ENCODE data around the gene COL5A1. TPM values are rescaled to one million over a fixed set of nuclear protein-coding genes. Genes with fewer than 3 reads are reported as not detected.
"Not testable (repeated sequence)": the region's sequence is repeated elsewhere in the genome, so short reads cannot be mapped to it uniquely, and the experiment has no call there.

Gene COL5A1
- total RNA-seq, 1 donor, result 188 TPM

- TF ChIP-seq CTCF (IDR thresholded peaks at IDR 0.05; ENCODE audit: insufficient read depth, low read length), result no peak
- H3K4me3 ChIP-seq (ENCODE audit: low read depth, low read length), result no peak overlapping the region
- DNase-seq (ENCODE audit: low read depth), result no peak
These were observed 212.3 kb downstream of the COL5A1 start for GRCh38 chr9:134853893-134854292.

- no peak for TF ChIP-seq CTCF (IDR thresholded peaks at IDR 0.05; ENCODE audit: insufficient read depth, low read length)
- H3K4me3 ChIP-seq (ENCODE audit: low read depth, low read length), result no peak overlapping the region
- no peak for DNase-seq (ENCODE audit: low read depth)
These were observed 213.0 kb downstream of the COL5A1 start for GRCh38 chr9:134854541-134854981.

GRCh38 chr9:134855231-134855899 is 213.8 kb downstream of the COL5A1 start:
- TF ChIP-seq CTCF (IDR thresholded peaks at IDR 0.05; ENCODE audit: insufficient read depth, low read length), result no peak
- no peak overlapping the region for H3K4me3 ChIP-seq (ENCODE audit: low read depth, low read length)

GRCh38 chr9:134855900-134856377 is 214.3 kb downstream of the COL5A1 start:
- no peak overlapping the region for H3K4me3 ChIP-seq (ENCODE audit: low read depth, low read length)
- no peak for TF ChIP-seq CTCF (IDR thresholded peaks at IDR 0.05; ENCODE audit: insufficient read depth, low read length)
- no peak for DNase-seq (ENCODE audit: low read depth)

More at GRCh38 chr9:134855231-134855899, 213.8 kb downstream of the COL5A1 start:
- no peak for DNase-seq (ENCODE audit: low read depth)

- not testable (repeated sequence) for DNase-seq (ENCODE audit: low read depth); H3K4me3 ChIP-seq (ENCODE audit: low read depth, low read length)
These were observed 215.8 kb downstream of the COL5A1 start for GRCh38 chr9:134857451-134857850.

GRCh38 chr9:134858051-134858841 is 216.6 kb downstream of the COL5A1 start:
- peak; percentile 57 for DNase-seq (ENCODE audit: low read depth)
- no peak overlapping the region for H3K4me3 ChIP-seq (ENCODE audit: low read depth, low read length)
- TF ChIP-seq CTCF (IDR thresholded peaks at IDR 0.05; ENCODE audit: insufficient read depth, low read length), result peak; percentile 12

- no peak for TF ChIP-seq CTCF (IDR thresholded peaks at IDR 0.05; ENCODE audit: insufficient read depth, low read length)
- H3K4me3 ChIP-seq (ENCODE audit: low read depth, low read length), result no peak overlapping the region
- DNase-seq (ENCODE audit: low read depth), result no peak
These were observed 218.9 kb downstream of the COL5A1 start for GRCh38 chr9:134860510-134860909.
